RWPE1 (cell line): ENCODE data around the gene MLN.

Source experiments
- CTCF ChIA-PET: fragments of 350-600 bp; sonication (Branson Sonifier 250); formaldehyde crosslinking; extraction: SDS; loops from one replicate; lab custom pipeline; 2021; lab: Yijun Ruan, JAX
- POLR2A ChIA-PET: fragments of 400-600 bp; formaldehyde crosslinking; extraction: SDS; loops from one replicate; lab custom pipeline; 2020; ENCODE audit warnings: antibody characterized with exemption; ENCODE audit not compliant: low non-redundant PET; lab: Yijun Ruan, JAX
- DNase-seq: peaks from one replicate; pipeline ENCODE4 v3.0.0; 2012; ENCODE audit warnings: low spot score
- H3K27ac ChIP-seq: fragments of 450-650 bp; 2 replicates; pipeline ENCODE4 v1.5.1; 2017
- TF ChIP-seq, protein P1 (sequence below): fragments of 450-650 bp; conservative IDR thresholded peaks from 2 replicates; pipeline ENCODE4 v1.5.1; 2017; ENCODE audit warnings: low read depth, mild to moderate bottlenecking

Gene MLN

GRCh38 chr6:33791620-33792019, 12.2 kb downstream of the MLN start:
- no peak for DNase-seq
- ChIA-PET CTCF (no interaction called here), POLR2A (no interaction called here)
- H3K27ac ChIP-seq = no peak overlapping the region
- TF ChIP-seq, protein P1, sequence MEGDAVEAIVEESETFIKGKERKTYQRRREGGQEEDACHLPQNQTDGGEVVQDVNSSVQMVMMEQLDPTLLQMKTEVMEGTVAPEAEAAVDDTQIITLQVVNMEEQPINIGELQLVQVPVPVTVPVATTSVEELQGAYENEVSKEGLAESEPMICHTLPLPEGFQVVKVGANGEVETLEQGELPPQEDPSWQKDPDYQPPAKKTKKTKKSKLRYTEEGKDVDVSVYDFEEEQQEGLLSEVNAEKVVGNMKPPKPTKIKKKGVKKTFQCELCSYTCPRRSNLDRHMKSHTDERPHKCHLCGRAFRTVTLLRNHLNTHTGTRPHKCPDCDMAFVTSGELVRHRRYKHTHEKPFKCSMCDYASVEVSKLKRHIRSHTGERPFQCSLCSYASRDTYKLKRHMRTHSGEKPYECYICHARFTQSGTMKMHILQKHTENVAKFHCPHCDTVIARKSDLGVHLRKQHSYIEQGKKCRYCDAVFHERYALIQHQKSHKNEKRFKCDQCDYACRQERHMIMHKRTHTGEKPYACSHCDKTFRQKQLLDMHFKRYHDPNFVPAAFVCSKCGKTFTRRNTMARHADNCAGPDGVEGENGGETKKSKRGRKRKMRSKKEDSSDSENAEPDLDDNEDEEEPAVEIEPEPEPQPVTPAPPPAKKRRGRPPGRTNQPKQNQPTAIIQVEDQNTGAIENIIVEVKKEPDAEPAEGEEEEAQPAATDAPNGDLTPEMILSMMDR = no peak

DNA sequence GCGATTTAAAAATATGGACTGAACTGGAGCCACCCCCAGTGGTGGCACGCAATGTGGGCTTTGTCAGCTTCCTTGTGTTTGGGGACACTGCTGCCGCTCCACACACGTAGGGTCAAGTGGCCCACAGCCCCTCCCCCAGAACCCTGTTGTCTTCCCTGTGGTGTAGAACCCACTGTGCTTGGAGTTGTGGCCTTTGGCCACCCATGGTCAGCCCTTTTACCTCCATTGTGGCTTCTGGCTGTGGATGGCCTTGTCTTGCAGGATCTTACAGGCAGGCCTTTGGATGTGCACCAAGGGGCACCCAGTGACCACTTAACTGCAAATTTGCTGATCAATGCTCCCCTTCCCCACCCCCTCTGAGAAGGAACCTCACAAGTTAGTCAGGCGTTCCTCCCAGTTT, 12.9 kb downstream of the MLN start:
- CTCF ChIA-PET = no interaction called here
- H3K27ac ChIP-seq = no peak overlapping the region
- TF ChIP-seq, protein P1 = no peak
- POLR2A ChIA-PET = no interaction called here
- no peak for DNase-seq

GRCh38 chr6:33790379-33790778, 13.4 kb downstream of the MLN start:
- no peak overlapping the region for H3K27ac ChIP-seq
- TF ChIP-seq, protein P1 = no peak
- POLR2A ChIA-PET = no interaction called here
- CTCF ChIA-PET = no interaction called here
- DNase-seq = no peak

GRCh38 chr6:33789550-33789895, 14.3 kb downstream of the MLN start:
- H3K27ac ChIP-seq = peak overlapping the region; percentile 92
- TF ChIP-seq, protein P1 = no peak
- DNase-seq = no peak
- POLR2A ChIA-PET = no interaction called here
- CTCF ChIA-PET = no interaction called here

- peak; percentile 88 for DNase-seq
- POLR2A ChIA-PET = interaction anchor here (1.0 kb wide), 1 partner anchor 52 kb away, joined by 5 read pairs; no protein-coding TSS in a partner anchor
- peak within 1 kb of the TSS; percentile 92 for H3K27ac ChIP-seq
- TF ChIP-seq, protein P1 = no peak
- CTCF ChIA-PET = interaction anchor here (1.0 kb wide), 2 partner anchors 266 to 366 kb away, joined by 3 read pairs; no protein-coding TSS in a partner anchor
Observed at GRCh38 chr6:33788694-33789549, 14.9 kb downstream of the MLN start, which contains the start of gene LEMD2. Gene LEMD2 (minus strand): TSS chr6:33789130. CDS start chr6:33789116, 14 bp downstream.

DNA sequence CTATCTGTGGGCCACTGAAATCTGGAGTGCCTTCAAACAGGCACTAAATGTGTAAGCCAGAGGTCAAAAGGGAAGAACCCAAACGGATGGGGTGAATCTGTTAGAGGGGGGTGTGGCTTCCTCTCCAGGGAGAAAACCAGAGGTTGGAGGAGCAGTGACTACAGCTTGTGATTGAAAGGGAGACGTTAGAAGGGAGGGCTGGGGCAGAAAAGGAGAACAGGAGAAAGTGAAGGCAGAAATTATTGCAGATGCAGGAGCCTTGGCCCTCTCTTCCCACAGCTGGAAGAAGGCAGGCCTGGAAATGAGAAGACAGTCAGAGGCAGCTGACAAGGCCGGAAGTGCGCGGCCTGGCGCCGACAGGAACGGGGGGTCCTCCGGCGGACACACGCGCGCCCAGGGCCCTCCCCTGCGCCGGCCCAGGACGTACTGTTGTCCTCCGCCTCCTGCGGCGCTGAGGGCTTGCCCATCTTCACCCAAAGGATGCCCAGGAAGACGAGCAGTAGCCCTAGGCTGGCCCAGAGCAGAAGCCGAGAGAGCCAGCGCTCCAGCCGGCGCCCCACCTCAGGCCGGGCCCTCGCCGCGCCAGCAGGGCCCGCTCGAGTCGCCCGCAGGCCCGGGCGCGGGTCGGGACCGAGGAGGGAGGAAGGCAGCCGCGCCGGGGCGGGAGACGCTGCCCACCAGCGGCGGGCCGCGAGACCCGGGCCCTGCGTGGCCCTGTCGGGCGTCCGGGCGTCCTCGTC, 15.7 kb downstream of the MLN start:
- TF ChIP-seq, protein P1 = no peak
- POLR2A ChIA-PET = interaction anchor here (0.5 to 1.0 kb wide), 3 partner anchors 43 to 362 kb away, joined by 4 to 11 read pairs (median 5); no protein-coding TSS in a partner anchor
- DNase-seq = peak; percentile 77
- peak overlapping the region; percentile 92 for H3K27ac ChIP-seq
- CTCF ChIA-PET = interaction anchor here (1.0 to 1.3 kb wide), 3 partner anchors 77 to 367 kb away, joined by 3 read pairs; partner anchors contain the start of gene UQCC2
